HL-60/S4 treated with phorbol 12-myristate 13-acetate at 8.2 ng/mL for 4 days and 3 days (cell line): Measurements from ENCODE around the gene UBE2QL1.

Experiments
- in situ Hi-C: fragments of 300-500 bp; cut with MboI; formaldehyde crosslinking; loops from 2 replicates; pipeline ENCODE4 v1.15.0; 2022; ENCODE audit warnings: low sequenced_read_pairs

The UBE2QL1 gene, protein sequence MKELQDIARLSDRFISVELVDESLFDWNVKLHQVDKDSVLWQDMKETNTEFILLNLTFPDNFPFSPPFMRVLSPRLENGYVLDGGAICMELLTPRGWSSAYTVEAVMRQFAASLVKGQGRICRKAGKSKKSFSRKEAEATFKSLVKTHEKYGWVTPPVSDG

DNA sequence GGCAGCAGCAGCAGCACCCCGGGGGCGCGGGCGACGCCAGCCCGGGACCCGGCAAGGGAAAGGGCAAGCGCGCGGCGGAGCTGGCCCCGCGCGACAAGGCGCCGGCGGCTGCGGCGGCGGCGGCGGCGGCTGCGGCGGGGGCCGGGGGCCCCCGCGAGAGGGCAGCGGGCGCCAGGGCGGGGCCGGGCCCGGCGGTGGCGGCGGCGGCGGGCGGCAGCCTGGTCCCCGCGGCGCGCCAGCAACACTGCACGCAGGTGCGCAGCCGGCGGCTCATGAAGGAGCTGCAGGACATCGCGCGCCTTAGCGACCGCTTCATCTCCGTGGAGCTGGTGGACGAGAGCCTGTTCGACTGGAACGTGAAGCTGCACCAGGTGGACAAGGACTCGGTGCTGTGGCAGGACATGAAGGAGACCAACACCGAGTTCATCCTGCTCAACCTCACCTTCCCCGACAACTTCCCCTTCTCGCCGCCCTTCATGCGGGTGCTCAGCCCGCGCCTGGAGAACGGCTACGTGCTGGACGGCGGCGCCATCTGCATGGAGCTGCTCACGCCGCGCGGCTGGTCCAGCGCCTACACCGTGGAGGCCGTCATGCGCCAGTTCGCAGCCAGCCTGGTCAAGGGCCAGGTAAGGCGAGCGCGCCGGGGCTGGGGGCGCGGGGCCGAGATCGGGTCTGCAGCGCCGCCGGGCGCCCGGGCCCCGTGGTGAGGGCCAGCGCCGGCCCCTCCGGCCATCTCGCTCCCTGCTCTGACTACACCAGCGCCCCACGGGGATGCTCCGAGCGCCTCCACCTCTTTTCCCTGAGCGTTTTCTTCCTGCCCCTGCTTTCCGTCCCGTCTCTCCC, at the start of gene UBE2QL1:
Gene UBE2QL1, plus strand, starts transcription at position 238 of the 843 bp plus-strand sequence. Its CDS starts 35 bp downstream, at position 273.
- in situ Hi-C loops: no loop called here

DNA sequence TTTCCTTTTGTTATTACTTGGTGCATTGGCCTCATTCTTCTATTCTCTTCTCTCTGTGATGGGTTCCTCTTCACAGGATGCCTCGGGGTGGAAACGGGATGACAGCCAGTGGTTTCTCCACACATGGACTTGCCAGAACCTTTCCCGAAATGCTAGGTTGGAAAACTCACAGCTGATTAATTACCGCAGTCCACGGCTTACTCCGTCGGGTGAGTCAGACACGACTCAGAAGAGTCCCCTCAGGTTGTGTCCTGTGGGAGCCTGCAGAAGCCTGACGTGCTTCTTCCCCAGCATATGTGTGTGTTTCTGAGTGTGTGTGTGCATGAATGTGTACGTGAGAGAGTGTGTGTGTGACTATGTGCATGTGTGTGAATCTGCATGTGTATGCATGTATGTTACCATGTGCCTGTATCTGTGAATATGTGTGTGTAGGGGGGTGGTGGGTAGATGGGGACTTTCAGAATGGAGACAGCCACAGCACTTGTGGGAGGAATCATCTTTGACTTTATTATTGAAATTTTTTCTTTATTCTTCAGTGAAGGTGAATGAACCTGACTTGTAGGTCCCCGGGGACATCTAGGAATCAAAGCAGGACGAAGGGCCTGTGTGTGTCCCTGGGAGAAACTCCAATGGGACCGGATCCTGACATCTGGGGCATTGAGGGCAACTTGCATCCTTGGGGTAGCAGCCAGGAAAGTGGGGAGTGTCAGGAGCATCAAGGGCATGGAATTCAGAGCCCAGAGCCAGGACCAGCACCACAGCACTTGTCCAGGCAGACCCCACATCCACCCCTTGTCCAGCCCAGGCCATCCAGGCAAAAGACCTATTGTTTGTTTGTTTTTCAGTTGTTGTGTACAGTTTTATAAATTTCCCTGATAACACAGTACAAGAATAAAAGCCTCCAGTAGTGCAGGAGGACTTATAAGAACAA, 48.4 kb upstream of the UBE2QL1 start:
- in situ Hi-C loops: no loop called here

DNA sequence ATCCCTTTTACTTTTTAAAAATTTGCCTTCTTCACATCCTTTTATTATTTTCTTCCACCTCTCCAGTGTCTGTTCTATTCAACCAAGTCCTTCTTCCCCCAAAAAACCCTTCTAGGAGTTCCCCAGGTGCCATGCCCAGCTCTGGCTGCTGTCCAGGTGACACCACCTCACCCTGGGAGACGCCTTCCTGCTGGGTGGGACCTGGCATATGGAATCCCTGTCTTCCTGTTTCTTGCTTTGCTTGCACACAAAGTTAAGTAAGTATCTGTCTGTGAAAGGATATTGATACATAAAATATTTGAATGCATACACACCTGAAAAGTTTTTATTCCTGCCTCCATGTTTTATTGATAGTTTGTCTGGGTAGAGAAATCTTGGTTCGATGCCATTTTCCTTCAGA, 47.2 kb upstream of the UBE2QL1 start:
- in situ Hi-C loops: no loop called here

DNA sequence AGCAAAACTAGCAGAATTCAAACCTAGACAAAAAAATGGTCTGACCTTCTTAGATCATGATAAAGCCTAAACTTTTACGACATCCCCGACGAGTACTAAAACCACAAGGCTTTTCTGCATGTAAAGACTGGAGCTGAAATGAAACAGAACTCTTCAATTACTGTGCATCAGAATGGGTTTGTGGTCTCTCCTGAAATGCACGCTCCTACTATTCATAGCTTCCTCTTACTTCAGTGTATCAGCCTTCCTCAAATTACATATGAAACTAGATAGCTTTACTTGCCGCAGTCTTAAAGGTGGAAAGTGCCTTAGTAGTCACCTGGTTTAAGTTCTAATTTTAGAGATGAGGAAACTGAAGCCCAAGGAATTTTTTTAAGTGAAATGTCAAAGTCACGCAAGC, 45.7 kb upstream of the UBE2QL1 start:
- in situ Hi-C loops: no loop called here

DNA sequence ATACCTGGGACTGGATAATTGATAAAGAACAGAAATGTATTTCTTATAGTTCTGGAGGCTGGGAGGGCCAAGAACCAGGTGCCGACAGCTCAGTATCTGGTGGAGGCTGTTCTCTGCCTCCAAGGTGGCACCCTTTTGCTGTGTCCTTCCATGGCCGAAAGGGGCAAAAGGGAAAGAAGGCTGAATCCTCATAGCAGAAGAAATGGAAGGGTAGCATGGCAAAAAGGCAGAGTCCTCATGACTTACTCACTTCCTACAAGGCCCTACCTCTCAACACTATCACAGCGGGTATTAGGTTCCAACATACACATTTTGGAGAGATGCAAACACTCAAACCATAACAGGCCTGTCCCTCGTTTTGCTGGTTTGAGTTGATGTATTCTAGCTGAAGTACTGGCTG, 45.2 kb upstream of the UBE2QL1 start:
- in situ Hi-C loops: no loop called here

DNA sequence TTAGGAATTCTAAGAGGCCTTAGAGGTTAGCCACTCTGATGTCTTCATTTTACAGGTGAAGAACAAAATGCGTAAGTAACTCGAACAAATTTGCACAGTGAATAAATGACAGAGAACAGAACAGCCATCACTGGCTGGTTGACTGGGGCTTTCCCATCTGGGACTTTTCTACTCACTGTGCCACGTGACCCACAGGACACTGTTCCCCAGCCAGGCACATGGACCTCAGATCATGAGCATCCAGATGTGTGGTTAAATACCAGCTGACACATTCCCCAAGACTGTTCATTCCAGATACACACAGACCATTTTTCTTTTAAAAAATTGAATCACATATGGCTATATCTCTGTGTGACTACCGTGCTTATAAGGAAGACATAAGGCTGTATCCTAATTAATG, 44.5 kb upstream of the UBE2QL1 start:
- in situ Hi-C loops: no loop called here

DNA sequence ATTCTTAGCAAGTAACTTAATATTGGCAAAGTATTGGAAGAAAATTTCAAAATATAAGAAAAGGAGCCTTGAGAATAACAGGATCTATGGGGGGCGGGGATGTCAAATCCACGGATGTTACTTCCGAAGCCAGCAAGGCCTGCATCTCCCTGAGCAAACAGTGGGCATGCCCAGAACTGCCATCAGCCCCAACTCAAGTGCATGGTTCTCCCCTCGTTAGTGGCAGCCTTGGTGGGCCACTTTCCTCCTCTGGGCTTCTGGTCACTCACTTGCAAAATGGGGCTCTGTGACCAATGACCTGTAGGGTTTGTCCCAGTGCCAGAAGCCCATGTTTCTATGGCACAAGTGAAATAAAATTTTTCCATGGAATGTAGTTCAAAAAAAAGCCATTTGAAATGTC, 43.1 kb upstream of the UBE2QL1 start:
- in situ Hi-C loops: no loop called here

DNA sequence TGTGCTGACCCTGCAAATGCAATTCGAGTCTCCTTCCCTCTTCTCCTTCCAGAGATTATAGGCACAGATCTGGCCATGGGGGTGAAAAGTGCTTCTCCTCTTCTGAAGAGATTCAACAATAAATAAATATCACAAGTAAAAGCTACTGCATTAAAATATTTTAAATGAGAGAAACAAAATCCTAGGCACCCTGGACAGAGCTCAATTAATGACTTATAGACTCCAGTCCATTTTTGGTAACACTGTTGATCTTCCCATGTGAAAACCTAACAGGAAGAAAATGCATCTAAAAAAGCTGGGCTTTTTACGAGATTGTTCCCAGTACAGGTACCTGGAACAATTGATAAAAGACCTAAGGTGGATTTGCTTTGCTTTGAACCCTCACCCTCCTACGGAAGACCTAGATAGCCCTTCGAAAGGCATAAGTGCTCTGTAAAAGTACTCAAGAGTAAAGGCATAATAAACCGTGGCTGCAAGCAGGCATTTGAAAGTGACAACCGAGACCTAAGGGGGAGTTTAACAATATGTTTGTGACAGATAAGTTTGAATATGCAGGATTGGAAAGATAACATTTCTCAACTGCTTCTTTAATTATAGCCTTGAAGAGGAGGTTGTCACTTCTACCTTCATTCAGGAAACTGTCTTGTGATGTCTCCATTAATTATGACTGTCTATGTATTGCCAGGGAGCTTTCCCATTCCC, 41.0 kb upstream of the UBE2QL1 start:
- in situ Hi-C loops: no loop called here

DNA sequence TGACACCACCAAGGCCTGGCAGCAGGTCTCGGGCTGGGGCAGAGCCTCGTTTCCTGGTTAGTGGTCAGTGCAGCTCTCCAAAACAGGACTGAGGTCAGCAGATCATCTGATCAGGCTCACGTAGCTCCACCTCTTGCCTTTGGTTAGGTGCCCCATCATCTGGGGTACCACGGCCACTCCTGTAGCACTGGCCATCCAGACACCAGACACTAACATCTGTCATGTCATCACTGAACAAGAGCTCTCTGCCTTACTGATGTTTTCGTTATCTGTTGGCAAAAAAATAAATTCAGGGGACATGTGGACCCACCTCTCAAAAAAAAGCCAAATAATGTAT, 40.4 kb upstream of the UBE2QL1 start:
- in situ Hi-C loops: no loop called here

DNA sequence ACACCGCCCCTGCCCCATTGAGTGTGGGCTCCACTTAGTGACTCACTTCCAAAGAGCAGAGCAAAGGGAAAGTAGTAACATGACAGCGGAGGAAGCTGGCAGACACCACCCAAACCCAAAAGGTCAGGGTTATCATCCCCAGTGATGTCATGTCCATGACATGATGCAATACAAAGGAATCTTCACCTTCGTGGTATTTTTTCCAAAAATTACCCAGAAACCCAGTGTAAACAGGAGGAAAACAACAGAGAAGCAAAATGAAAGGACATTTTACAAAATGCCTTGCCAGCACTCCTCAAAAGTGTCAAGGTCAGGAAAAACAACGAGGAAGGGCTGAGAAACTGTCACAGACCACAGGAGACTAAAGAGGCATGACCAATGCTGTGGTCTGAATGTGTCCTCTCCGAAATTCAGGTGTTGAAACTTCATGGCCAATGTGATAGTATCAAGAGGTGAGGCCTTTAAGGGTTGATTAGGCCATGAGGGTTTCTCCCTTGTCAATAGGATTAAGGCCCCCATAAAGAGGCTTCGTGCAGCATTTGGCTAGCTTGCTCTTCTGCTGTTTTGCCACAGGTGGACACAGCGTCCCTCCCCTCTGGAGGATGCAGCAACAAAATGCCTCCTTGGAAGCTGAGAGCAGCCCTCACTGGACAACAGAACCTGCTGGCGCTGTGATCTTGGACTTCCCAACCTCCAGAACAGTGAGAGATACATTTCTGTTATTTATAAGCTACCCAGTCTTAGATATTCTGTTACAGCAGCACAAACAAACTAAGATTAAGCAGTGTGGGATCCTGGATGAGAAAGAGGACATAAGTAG, 39.8 kb upstream of the UBE2QL1 start:
- in situ Hi-C loops: no loop called here

DNA sequence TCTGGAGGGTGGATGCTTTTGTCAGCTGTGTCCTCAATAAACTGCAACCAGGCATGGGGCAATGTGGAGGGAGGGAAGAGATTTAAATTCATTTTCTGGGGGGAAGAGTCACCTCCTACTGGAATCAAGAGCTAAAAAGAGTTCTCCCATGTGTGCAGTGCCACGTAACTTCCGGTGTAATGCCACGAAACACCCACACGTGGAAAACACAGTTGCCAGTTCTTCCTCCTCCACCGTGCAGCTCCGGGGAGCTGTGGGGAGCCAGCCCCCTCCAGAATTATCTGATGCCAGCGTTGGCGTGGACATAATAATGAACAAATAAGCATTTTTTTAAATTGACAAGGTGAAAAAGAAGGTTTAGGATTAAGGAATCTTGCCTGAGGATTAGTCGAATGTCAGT, 38.2 kb upstream of the UBE2QL1 start:
- in situ Hi-C loops: no loop called here

DNA sequence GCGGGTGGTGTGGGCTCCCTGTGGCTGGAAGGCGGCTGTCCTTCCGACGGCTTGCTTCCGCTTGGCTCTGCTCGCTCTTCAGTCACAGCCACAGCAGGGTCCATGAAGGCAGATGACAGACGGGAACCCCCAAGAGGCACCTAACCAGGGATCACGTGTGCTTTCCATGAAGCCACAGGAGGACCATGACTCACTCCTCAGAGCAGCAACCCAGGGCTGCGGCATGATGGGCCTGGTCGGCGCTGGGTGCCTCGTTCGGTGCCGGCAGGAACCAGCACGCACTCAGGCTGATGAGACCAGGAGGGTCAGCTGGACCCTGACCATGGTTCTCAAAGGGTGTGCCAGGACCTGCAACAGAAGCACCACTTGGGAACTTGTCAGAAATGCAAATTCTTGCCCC, 37.5 kb upstream of the UBE2QL1 start:
- in situ Hi-C loops: no loop called here

DNA sequence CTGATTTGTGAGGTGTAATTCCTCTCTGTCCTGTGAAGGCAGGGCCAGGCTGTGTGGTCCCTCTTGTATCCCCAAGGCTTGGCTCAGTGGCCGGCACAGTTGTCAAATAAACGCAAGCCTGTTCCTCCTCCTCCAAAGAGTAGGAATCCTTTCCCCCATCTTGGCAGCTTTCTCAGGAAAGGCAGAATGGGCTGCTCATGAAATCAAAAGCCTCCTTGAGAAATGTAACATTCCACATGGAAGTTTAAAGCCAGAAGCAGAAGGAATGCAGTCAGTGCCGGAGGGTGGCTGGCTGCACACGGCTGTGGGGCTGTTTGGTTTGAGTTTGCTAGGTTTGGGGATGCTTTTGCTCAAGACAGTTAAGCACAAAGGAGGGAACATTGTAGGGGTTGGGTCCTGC, 35.8 kb upstream of the UBE2QL1 start:
- in situ Hi-C loops: no loop called here

DNA sequence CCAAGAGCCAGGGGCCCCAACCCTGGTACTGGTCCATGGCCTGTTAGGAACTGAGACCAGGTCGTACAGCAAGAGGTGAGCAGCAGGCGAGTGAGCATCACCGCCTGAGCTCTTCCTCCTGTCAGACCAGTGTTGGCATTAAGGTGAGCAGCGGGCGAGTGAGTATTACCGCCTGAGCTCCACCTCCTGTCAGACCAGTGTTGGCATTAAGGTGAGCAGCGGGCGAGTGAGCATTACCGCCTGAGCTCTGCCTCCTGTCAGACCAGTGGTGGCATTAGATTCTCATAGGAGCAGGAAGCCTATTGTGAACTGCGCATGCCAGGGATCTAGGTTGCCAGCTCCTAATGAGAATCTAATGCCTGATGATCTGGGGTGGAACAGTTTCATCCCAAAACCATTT, 31.0 kb upstream of the UBE2QL1 start:
- in situ Hi-C loops: no loop called here

DNA sequence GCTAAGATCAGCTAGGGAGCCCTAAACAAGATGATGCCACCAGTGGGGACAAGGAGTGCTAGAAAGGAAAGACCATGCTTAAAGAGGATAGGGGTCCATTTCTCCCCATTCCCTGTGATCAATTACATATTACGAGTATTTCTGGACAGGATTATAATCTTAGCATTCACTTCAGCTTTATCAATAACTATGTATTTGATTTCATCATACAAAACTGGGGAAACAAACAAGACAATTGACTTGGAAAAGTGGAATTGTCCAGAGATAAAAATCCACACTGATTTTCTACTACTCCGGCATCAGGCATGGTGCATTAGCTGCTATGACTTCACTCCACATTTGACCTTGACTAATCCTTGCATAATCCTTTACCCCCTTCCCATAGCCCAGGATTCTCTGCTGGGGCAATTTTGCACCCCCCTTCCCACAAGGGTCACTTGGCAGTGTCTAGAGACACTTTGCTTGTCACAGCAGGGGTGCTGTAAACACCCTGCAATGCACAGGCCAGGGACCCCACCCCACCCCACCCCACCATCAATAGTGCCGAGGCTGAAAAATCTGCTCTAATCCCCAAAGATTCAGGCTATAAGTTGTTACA, 29.9 kb upstream of the UBE2QL1 start:
- in situ Hi-C loops: no loop called here

DNA sequence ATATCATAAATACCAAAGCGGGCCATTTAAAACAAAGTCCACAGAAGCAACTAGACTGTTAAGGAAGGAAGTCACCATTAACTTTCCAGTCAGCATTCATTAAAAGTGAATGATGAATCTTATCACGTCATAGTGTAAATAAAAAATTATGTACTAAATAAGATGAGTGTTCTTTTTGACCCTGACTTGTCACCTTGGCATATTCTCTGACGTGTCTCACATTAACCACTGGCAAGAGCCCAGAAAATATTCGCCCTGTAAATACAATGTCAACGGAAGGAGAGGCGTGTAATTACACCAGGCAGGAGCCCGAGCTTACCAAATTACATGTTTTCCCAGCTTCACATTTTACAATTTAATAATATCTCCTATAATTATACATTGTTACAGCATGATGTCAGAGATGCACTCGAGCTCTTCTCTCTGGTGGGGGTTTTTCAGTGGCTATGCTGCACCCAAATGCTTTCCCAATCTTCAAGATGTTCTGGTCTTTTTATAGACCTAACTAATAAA, 29.3 kb upstream of the UBE2QL1 start:
- in situ Hi-C loops: no loop called here

DNA sequence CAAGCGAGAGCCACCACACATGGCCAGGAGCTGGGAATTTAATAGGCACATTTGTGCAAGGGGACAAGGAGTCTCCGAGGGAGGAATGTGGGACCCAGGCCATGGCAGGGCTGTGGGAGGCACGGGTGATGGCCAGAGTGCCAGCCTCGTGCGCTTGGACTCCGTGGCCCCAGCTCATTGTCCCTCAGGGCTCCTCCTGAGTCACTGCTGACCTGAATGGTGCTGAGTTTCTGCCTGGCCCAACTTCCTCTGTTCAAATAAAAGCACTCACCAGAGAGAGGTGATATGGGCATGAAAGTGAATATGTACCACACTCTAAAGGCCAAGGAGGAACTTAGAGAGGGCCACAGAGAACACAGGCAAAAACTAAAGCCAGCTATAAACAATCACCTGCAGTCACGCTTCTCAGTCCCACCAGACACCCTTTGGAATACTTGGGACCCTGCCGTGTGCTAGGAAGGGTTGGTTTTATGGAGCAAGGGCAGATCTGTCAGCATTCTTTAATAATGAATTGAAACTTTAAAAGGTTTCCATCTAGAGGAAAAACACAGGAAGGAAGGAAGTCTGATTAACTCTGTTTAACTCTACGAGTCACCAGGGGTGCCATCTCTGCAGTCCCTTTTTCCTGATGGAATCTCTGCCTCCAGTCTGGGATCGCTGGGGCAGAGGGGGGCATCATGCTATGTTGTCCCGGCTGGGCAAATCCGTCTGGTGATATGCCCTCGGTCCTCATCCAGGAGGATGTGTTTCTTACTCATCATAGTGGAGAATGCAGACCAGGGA, 25.1 kb upstream of the UBE2QL1 start:
- in situ Hi-C loops: no loop called here

DNA sequence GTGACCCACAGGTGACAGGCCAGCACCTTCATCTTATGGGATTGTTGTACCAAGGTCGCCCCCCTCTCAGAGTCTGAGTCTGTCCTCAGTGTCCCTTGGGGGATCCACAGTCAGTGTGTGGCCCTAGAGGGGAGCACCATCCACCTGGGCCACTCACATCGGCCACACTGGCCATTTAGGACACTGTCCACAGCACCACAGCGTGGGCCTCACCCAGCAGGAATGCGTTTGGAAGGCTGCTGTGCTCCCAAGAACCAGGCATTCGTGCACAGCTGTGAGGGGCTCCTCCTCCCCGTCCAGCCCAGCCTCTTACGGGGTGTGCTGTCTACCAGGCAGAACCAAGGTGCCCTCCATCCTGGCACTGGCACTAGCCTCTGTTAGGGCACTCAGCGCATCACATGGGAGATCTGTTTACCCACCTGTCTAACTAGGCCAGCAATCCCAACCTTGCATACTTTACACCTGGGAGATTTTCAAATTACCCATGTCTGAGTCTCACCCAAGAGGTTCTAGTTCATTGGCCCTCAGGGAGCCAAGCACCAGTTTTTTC, 24.5 kb upstream of the UBE2QL1 start:
- in situ Hi-C loops: no loop called here

DNA sequence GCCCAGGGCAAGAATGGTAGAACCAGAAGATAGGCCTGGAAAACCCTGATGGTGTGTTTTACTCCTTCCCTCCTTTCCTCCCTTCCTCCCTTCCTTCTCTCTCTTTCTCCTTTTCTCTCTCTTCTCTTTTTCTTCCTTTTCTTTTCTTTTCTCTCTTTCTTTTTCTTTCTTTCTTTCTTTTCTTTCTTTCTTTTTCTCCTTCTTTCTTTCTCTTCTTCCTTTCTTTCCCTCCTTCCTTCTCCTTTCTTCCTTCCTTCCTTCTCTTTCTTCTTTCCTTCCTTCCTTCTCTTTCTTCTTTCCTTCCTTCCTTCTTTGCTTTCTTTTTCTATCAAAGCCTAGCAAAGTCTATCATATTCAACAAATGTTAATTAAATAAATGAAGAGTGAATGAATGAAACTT, 24.0 kb upstream of the UBE2QL1 start:
- in situ Hi-C loops: no loop called here
